Fibroblast of the aortic adventitia (primary cell): Measurements from ENCODE around the gene INF2. TPM values are rescaled to one million over a fixed set of nuclear protein-coding genes. Genes with fewer than 3 reads are reported as not detected.

Experiments used
- DNase-seq: peaks from one replicate; pipeline ENCODE4 v3.0.0-alpha.2; 2010; ENCODE audit warnings: low read depth
- H3K4me3 ChIP-seq: 2 replicates; pipeline ENCODE4 v1.5.1; 2011; ENCODE audit warnings: low read depth, mild to moderate bottlenecking, control low read depth, low read length, moderate library complexity
- CTCF ChIP-seq: IDR thresholded peaks from 2 replicates; pipeline ENCODE4 v1.5.1; 2011; ENCODE audit warnings: mild to moderate bottlenecking, low read length, control low read depth, inconsistent platforms; ENCODE audit not compliant: insufficient read depth
- total RNA-seq: library from RNA; depleted of rRNA; stranded (reverse); fragments of >200 nt; gene quantifications from 2 replicates; pipeline ENCODE4 v1.2.3, GENCODE V29; 2012; ENCODE audit warnings: low replicate concordance

INF2 gene
- total RNA-seq, 1 donor = 64.0 TPM

- no peak overlapping the region for H3K4me3 ChIP-seq
- peak; percentile 28 for DNase-seq
- TF ChIP-seq CTCF = no peak
Observed at GRCh38 chr14:104743461-104744380, 54.3 kb downstream of the INF2 start.

- H3K4me3 ChIP-seq = no peak overlapping the region
- DNase-seq = no peak
- TF ChIP-seq CTCF = no peak
Observed at GRCh38 chr14:104744484-104744883, 55.1 kb downstream of the INF2 start.

GRCh38 chr14:104745431-104745830, 56.0 kb downstream of the INF2 start:
- DNase-seq = no peak
- TF ChIP-seq CTCF = no peak
- H3K4me3 ChIP-seq = no peak overlapping the region

GRCh38 chr14:104746071-104746545, 56.7 kb downstream of the INF2 start:
- TF ChIP-seq CTCF = no peak
- no peak for DNase-seq
- H3K4me3 ChIP-seq = no peak overlapping the region

GRCh38 chr14:104746934-104747481, 57.6 kb downstream of the INF2 start:
- DNase-seq = peak; percentile 39
- H3K4me3 ChIP-seq = no peak overlapping the region
- no peak for TF ChIP-seq CTCF

DNA sequence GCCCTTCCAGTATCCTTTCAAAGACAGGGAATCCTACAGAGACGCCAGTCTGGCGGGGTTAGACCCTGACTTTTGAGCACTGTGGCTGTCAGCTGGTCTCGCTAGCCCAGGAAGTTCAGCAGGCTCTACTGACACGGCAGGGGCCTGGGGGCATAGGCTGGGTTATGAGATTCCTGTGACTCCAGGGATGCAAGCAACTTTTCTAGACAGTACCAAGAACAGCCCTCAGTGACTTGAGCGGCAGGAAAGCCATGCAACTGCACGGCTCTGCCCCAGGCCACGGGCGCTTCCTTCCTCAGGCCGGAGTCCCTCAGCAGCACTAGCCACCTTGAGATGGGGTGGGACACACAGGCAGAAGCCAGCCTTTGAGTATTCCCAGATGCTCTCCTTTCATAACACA, 58.5 kb downstream of the INF2 start:
- no peak for DNase-seq
- no peak overlapping the region for H3K4me3 ChIP-seq
- TF ChIP-seq CTCF = no peak
